VCaP (cell line): ENCODE measurements around the gene MMD.

Experiments used
- H3K27ac ChIP-seq: fragments of 450-650 bp; 2 replicates; pipeline ENCODE4 v1.5.1; 2017
- TF ChIP-seq, protein P1 (sequence below): fragments of 450-650 bp; conservative IDR thresholded peaks from 2 replicates; pipeline ENCODE4 v1.5.1; 2017; ENCODE audit warnings: mild to moderate bottlenecking, moderate library complexity

MMD gene

DNA sequence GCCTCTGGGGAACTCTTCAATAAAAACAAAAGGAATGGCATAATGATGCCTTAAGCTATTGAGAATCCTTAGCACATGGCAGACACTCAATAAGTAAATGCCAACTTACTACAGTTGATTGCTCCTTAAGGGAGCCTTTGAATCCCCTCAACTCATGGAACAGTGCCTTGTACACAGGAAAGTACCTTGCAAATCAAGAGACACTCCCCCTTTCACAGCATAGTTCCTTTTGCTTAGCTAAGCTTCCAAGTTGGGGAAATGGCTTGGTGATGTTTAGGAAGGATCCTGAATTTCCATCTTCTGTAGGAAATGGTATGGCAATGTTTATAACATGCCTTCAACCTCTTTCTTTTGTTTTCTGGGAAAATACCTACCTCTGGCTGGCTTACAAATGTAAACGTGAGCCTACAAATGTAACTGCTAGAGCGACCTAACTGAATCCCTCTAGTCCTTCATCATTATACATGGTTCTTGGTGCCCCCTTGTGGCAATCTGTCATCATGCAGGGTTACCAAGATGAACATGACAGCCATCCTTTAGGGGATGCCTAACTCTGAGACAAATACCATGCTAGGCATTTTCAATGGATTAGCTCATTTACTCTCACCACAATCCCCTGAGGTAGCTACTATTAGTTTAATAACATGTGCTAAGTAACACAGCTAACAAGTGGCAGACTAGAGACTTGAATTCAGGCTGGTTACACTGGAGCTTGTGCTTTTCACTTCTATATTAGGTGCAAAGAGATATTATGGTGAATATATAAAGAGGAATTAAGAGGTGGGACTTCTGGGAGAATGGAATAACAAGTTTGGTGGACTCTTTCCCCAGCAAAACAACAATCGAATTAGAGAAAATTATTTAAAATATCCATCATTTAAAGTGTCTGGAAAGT is 65.0 kb downstream of the MMD start:
- no peak overlapping the region for H3K27ac ChIP-seq

DNA sequence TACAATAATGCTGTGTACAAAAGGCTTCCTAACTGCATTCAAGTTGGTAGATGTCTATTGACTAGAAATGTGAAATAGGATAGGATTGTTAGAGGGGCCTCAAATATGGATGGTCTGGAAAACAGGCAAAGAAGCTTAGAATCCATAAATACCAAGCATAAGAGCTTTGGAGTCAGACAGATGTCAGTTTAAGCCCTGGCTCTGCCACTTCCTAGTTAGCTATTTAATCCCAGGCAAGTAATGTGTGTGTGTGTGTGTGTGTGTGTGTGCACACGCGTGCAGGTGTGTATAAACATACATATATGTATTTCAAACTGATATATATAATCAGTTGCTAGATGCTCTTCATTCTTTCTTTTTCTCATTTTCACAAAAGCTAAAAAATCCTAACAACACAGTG is 66.7 kb downstream of the MMD start:
- no peak overlapping the region for H3K27ac ChIP-seq
- TF ChIP-seq, protein P1, sequence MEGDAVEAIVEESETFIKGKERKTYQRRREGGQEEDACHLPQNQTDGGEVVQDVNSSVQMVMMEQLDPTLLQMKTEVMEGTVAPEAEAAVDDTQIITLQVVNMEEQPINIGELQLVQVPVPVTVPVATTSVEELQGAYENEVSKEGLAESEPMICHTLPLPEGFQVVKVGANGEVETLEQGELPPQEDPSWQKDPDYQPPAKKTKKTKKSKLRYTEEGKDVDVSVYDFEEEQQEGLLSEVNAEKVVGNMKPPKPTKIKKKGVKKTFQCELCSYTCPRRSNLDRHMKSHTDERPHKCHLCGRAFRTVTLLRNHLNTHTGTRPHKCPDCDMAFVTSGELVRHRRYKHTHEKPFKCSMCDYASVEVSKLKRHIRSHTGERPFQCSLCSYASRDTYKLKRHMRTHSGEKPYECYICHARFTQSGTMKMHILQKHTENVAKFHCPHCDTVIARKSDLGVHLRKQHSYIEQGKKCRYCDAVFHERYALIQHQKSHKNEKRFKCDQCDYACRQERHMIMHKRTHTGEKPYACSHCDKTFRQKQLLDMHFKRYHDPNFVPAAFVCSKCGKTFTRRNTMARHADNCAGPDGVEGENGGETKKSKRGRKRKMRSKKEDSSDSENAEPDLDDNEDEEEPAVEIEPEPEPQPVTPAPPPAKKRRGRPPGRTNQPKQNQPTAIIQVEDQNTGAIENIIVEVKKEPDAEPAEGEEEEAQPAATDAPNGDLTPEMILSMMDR = no peak

More for the DNA sequence above, 65.0 kb downstream of the MMD start:
- TF ChIP-seq, protein P1 = peak; percentile 89

DNA sequence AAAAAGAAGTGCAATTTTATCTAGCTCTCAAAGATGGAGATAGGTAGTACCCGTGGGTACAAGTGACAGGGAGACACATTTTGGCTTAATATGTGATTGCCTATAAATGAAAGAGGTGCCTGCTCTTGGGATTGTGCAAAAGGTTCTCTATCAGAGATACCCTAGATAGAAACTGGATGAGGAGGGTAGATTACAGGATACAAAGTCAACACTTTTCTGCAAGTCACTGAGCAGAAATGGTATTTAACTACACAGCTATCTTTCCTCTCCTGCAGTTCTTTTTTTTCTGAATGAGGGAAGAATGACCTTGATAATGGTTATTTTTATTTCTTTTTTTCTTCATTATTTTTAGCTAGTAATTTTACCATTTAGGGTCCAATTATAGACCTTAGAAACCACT is 67.6 kb downstream of the MMD start:
- no peak overlapping the region for H3K27ac ChIP-seq
- TF ChIP-seq, protein P1 = no peak

DNA sequence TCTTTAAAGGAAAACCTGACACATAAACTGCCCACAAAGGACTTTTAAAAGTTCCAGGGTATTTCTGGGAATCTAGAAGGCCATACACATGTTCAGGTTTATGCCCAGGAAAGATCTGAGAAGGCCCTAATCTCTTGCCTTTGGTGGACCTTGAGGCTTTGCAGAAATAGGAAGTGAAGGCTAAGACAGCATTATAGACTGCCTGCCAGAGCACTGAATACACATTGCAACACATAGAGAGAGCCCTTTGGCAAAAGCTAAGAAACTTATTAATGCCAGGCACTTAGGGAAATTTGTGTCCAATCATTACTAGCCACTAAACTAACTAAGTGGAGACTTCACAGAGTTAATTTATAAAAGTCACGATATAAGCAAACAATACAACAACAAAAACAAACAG is 70.4 kb downstream of the MMD start:
- H3K27ac ChIP-seq = no peak overlapping the region
- TF ChIP-seq, protein P1 = no peak

DNA sequence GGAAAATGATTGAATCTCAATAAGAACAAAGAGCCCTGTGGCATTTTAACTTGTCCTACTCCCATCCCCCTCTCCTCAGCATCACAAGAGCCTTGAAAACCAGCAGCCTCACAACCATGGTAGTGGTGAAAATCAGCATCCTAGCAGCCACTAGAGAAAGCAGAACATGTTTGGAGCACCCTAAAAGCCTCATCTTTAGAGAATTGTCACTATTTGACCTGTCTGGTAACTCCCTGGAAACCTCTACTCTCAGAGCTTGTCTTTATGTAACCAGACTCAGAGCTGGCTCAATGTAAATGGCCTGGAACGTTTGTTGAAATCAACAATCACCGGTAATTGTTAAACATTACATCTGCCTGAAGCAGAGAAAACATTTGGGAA is 70.8 kb downstream of the MMD start:
- TF ChIP-seq, protein P1 = no peak
- no peak overlapping the region for H3K27ac ChIP-seq

DNA sequence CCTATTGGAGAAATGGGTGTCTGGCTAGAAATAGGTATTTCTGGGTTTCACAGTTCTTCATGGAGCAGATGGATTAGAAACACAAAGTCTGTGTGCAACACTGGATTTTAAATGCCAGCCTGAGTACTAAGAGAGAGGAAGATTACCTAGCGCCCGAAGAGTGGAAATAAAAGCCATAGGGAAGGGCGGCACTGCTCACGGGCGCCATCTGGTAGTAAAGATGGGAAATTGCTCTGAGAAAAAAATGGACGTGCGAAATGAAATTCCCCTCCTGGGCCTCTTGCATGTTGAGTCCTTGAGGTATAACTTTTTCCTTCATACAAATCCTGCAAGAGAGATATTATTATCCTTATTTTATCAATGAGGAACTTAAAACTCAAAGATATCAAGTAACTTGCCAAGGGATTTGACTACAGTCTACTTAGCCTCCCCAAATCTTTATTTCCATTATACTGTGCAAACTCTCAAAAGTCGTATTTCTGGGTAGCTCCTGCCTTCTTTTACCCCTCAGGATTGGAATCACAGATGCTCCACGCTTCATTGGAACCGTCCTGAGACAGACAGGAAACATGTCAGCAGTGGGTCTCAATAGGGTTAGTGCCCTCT is 72.8 kb downstream of the MMD start:
- TF ChIP-seq, protein P1 = peak; percentile 98
- no peak overlapping the region for H3K27ac ChIP-seq

DNA sequence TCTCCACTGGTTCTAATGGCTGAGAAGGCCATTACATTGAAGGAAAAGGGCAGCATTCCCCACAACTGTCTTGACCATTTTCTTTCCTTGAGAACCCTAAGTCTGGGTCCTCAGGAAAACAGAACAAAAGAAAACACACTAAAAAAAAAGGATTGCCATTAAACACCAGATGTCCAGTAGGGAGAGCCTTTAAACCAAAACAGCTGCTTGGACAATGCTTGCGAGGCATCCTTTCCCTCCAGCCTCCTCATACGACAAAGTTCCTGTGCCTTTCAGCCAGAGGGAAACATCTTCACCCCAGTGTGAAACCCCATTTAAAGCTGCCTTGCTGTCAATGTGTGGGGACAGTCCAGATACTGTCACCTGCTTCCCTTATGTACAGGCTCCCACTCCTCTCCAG is 74.3 kb downstream of the MMD start:
- TF ChIP-seq, protein P1 = no peak
- H3K27ac ChIP-seq = no peak overlapping the region
